ENCODE data around the gene PPP1R14B. TPM values are rescaled to one million over a fixed set of nuclear protein-coding genes. Genes with fewer than 3 reads are reported as not detected.

Gene PPP1R14B
- polyA plus RNA-seq, 3 donors = 11.7 to 40.7 (median 34.2) TPM

DNA sequence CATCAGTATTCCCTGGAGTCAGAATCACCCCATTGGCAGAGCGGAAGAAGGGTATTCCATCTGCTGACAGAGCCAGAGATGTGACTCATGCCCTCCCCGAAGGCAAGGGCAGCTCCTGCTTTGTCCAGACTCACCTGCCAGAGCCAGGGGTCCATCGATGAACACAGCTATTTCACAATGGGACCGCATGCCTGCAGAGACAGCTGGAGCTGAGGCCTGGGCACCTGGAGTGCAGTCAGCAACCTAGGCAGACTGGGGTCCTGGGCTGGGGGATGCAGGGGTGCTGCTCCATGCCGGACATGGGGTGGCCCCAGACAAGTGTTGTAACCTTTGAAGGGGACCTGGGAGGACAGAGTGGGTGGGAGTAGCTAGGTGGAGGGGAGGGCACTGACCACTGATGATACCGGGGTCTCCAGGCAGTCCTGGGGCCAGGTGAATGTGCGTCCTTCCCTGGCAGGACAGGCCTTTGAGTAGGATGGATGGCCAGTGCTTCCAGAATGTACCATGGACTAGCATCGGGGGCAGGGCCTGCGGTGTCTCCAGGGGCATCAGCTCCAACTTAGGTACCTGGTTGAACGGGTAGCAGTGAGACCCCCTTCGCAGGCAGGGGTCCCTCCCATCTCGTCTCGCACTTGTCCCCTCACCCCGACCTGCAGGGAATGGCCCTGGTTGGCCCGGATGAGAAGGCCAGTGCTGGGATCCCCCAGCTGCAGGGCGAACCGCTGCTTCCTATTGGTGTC is 22.4 kb downstream of the PPP1R14B start:
- H3K27me3 ChIP-seq (ENCODE audit: control insufficient read depth in 2 of 2, insufficient read depth in 2 of 2, low read length in 2 of 2) = no peaks in the 10 kb centered on the region
- H4K20me1 ChIP-seq (ENCODE audit: insufficient read depth, low read length) = peaks cover 54% of the 10 kb centered on the region
- Mint-ChIP-seq H3K4me1 (peaks cover 36% of the 10 kb centered on the region), H3K9me3 (no peaks in the 10 kb centered on the region), H3K4me3 (no peak overlapping the region), H3K27ac (peak overlapping the region; percentile 18 to 79 (median 48)), H3K27me3 (ENCODE audit: low read depth in 3 of 3) (peaks cover 0 to 1% (median 0%) of the 10 kb centered on the region in 3 donors), H3K36me3 (peaks cover 33 to 56% of the 10 kb centered on the region in 2 donors)
- whole genome bisulfite sequencing (ENCODE audit: insufficient coverage) = 93% methylated on average over 17 of the region's 17 CpGs
- peak in 1 of 3 donors; percentile 4 for DNase-seq
- H3K36me3 ChIP-seq (replicated peaks in 1 of 2; ENCODE audit: control insufficient read depth in 1 of 2, insufficient read depth in 2 of 2, low read length in 2 of 2) = peaks cover 44 to 46% of the 10 kb centered on the region in 2 donors
- H2AFZ ChIP-seq (ENCODE audit: insufficient read depth, low read depth, low read length, poor library complexity, severe bottlenecking) = no peak overlapping the region
- H3K9ac ChIP-seq (ENCODE audit: insufficient read depth, low read length, poor library complexity, severe bottlenecking) = no peak overlapping the region
- H3K79me2 ChIP-seq (ENCODE audit: insufficient read depth, low read length) = peaks cover 41% of the 10 kb centered on the region
- intact Hi-C loops (cut with micrococcal nuclease) = no loop called here
- H3K4me2 ChIP-seq (replicated peaks; ENCODE audit: extremely low read depth, low read length, poor library complexity, severe bottlenecking) = peak overlapping the region; percentile 98
- TF ChIP-seq, protein P1, sequence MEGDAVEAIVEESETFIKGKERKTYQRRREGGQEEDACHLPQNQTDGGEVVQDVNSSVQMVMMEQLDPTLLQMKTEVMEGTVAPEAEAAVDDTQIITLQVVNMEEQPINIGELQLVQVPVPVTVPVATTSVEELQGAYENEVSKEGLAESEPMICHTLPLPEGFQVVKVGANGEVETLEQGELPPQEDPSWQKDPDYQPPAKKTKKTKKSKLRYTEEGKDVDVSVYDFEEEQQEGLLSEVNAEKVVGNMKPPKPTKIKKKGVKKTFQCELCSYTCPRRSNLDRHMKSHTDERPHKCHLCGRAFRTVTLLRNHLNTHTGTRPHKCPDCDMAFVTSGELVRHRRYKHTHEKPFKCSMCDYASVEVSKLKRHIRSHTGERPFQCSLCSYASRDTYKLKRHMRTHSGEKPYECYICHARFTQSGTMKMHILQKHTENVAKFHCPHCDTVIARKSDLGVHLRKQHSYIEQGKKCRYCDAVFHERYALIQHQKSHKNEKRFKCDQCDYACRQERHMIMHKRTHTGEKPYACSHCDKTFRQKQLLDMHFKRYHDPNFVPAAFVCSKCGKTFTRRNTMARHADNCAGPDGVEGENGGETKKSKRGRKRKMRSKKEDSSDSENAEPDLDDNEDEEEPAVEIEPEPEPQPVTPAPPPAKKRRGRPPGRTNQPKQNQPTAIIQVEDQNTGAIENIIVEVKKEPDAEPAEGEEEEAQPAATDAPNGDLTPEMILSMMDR (IDR thresholded peaks at IDR 0.05) = no peak
- no peaks in the 10 kb centered on the region for H3K9me3 ChIP-seq (replicated peaks in 1 of 2; ENCODE audit: control insufficient read depth in 1 of 2, insufficient read depth in 1 of 2, low read length in 2 of 2)
- peak overlapping the region; percentile 12 to 92 for H3K27ac ChIP-seq (ENCODE audit: low read depth in 1 of 2, low read length in 2 of 2)
- peaks cover 32 to 43% of the 10 kb centered on the region in 2 donors for H3K4me1 ChIP-seq (ENCODE audit: control insufficient read depth in 1 of 2, insufficient read depth in 2 of 2, low read length in 2 of 2)
- peak overlapping the region in 1 of 3 experiments; percentile 96 for H3K4me3 ChIP-seq (replicated peaks in 1 of 3; ENCODE audit: low read depth in 2 of 3, low read length in 3 of 3)

DNA sequence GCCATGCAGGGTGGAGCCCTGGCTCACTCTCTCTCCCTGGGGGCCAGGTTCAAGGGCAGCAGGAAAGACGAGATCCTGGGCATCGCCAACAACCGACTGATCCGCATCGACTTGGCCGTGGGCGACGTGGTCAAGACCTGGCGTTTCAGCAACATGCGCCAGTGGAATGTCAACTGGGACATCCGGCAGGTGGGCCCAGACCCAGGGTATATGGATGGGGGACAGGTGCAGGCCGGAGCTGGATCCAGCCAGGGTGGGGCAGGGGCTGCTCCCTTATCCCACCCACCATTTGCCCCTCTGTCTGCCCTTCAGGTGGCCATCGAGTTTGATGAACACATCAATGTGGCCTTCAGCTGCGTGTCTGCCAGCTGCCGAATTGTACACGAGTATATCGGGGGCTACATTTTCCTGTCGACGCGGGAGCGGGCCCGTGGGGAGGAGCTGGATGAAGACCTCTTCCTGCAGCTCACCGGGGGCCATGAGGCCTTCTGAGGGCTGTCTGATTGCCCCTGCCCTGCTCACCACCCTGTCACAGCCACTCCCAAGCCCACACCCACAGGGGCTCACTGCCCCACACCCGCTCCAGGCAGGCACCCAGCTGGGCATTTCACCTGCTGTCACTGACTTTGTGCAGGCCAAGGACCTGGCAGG is 23.6 kb downstream of the PPP1R14B start:
- no peak overlapping the region for H3K9ac ChIP-seq (ENCODE audit: insufficient read depth, low read length, poor library complexity, severe bottlenecking)
- peaks cover 45 to 58% of the 10 kb centered on the region in 2 donors for H3K36me3 Mint-ChIP-seq
- DNase-seq = peak in 1 of 3 donors; percentile 2
- H3K4me1 ChIP-seq (ENCODE audit: control insufficient read depth in 1 of 2, insufficient read depth in 2 of 2, low read length in 2 of 2) = peaks cover 28 to 39% of the 10 kb centered on the region in 2 donors
- H3K27me3 Mint-ChIP-seq (ENCODE audit: low read depth in 3 of 3) = peaks cover 0 to 1% (median 0%) of the 10 kb centered on the region in 3 donors
- intact Hi-C loops (cut with micrococcal nuclease) = no loop called here
- H3K9me3 ChIP-seq (replicated peaks in 1 of 2; ENCODE audit: control insufficient read depth in 1 of 2, insufficient read depth in 1 of 2, low read length in 2 of 2) = no peaks in the 10 kb centered on the region
- TF ChIP-seq, protein P1 (IDR thresholded peaks at IDR 0.05) = no peak
- peak overlapping the region in 3 of 7 donors; percentile 15 to 41 (median 23) for H3K27ac Mint-ChIP-seq
- H3K4me3 Mint-ChIP-seq = no peak overlapping the region
- H3K36me3 ChIP-seq (replicated peaks in 1 of 2; ENCODE audit: control insufficient read depth in 1 of 2, insufficient read depth in 2 of 2, low read length in 2 of 2) = peaks cover 56 to 58% of the 10 kb centered on the region in 2 donors
- H3K27me3 ChIP-seq (ENCODE audit: control insufficient read depth in 2 of 2, insufficient read depth in 2 of 2, low read length in 2 of 2) = no peaks in the 10 kb centered on the region
- WGBS (ENCODE audit: insufficient coverage) = 89% methylated on average over 18 of the region's 24 CpGs
- H3K4me1 Mint-ChIP-seq = peaks cover 30% of the 10 kb centered on the region
- no peak overlapping the region for H2AFZ ChIP-seq (ENCODE audit: insufficient read depth, low read depth, low read length, poor library complexity, severe bottlenecking)
- H3K79me2 ChIP-seq (ENCODE audit: insufficient read depth, low read length) = peaks cover 40% of the 10 kb centered on the region
- peaks cover 66% of the 10 kb centered on the region for H4K20me1 ChIP-seq (ENCODE audit: insufficient read depth, low read length)
- H3K9me3 Mint-ChIP-seq = no peaks in the 10 kb centered on the region
- peak overlapping the region; percentile 14 to 45 for H3K27ac ChIP-seq (ENCODE audit: low read depth in 1 of 2, low read length in 2 of 2)
- H3K4me3 ChIP-seq (replicated peaks in 1 of 3; ENCODE audit: low read depth in 2 of 3, low read length in 3 of 3) = no peak overlapping the region
- no peak overlapping the region for H3K4me2 ChIP-seq (replicated peaks; ENCODE audit: extremely low read depth, low read length, poor library complexity, severe bottlenecking)
